Measurements from ENCODE around the gene LRP5.

Gene LRP5

GRCh38 chr11:68459886-68460740, 147.7 kb downstream of the LRP5 start:
- no peak for TF ChIP-seq CTCF (conservative IDR thresholded peaks at IDR 0.05)
- peak overlapping the region; percentile 95 for H3K27ac ChIP-seq

- no peak for TF ChIP-seq CTCF (conservative IDR thresholded peaks at IDR 0.05)
- H3K27ac ChIP-seq: peak within 1 kb of the TSS; percentile 95
These were observed 148.6 kb downstream of the LRP5 start, which contains the start of gene PPP6R3 for GRCh38 chr11:68460741-68461574. PPP6R3 (plus strand) TSS chr11:68460752; CDS start chr11:68537665, 76,913 bp downstream.

DNA sequence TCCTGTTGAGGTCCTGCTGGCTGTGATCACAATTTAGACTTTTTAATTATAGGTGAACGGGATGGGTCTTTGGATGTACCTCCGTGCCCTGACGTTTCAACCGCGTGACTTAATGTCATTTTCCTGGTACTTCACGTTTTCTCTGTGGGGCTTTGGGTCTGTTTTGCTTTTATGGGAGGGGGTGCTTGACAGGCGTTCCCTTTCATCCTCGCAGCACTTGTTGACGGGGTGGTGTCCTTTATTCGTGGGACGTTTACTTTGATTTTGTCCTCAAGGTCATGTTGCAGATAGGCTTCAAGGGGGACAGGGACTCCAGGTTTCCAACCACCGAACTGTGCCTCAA, 149.2 kb downstream of the LRP5 start:
- TF ChIP-seq CTCF (conservative IDR thresholded peaks at IDR 0.05): no peak
- H3K27ac ChIP-seq: peak overlapping the region; percentile 95

- H3K27ac ChIP-seq: no peak overlapping the region
- TF ChIP-seq CTCF (conservative IDR thresholded peaks at IDR 0.05): no peak
These were observed 151.3 kb downstream of the LRP5 start for GRCh38 chr11:68463714-68464113.

DNA sequence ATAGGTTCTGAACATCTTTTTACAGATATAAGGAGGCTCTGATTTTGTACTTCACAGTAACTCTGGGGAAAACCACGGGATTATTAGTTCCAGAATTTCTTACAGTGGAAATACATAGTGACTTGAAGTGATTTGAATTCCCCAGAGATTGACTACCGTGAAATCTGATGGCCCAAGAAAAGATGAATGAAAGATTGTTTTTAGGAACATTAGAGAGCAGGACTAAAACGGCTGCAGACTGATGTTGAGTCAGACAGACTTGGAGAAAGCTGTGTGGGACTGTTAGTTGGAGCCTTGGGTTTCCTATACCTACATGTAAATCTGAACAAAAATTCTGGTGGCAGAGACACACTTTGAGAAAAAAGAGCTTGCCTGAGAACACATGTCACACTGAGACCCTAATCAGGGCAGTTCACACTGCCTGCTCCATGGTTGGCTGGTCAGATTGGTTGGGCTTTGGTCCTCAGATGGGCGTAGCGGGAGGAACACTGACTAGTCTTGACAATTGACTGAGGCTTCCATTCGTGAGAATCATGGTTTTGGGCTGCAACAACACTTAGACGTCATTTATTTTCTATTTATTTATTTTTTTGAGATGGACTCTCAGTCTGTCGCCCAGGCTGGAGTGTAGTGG, 154.9 kb downstream of the LRP5 start:
- no peak for TF ChIP-seq CTCF (conservative IDR thresholded peaks at IDR 0.05)
- H3K27ac ChIP-seq: peak overlapping the region; percentile 51

- H3K27ac ChIP-seq: peak overlapping the region; percentile 51
- TF ChIP-seq CTCF (conservative IDR thresholded peaks at IDR 0.05): no peak
These were observed 155.9 kb downstream of the LRP5 start for GRCh38 chr11:68468217-68468828.

Measured in VCaP (cell line).